Dermis microvascular lymphatic vessel endothelial cell (primary cell): ENCODE measurements around the gene SMIM11. TPM values are rescaled to one million over a fixed set of nuclear protein-coding genes. Genes with fewer than 3 reads are reported as not detected.
"Not testable (repeated sequence)": the region's sequence is repeated elsewhere in the genome, so short reads cannot be mapped to it uniquely, and the experiment has no call there.

Source experiments
- DNase-seq, 2 donors: peaks; one replicate each; pipeline versions ENCODE4 v3.0.0 to v3.0.0-alpha.2; 2010; ENCODE audit warnings: low read depth in 2 of 2
- total RNA-seq: library from RNA; depleted of rRNA; stranded (reverse); fragments of >200 nt; gene quantifications from 2 replicates; pipeline ENCODE4 v1.2.1, GENCODE V29; 2014

Gene SMIM11
- total RNA-seq, 1 donor from 2014 or later, result 5.6 TPM

DNA sequence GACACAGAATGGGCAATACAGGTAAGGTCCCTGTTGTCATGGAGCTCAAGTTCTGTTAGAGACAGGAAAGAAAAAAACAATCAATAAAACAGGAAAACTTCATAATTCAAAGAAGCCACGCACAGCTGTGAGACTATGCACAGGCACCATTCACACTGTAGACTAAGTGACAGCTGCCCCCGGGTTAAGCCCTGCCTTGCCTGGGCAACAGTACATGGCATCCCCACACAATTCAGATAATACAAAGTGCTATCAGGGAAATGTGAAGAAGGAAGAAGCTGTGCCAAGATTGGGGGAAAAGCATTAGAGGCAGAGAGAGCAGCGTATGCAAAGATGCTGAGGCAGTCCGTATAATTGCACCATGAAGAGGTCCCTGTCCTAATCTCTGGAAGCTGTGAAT, 20.5 kb upstream of the SMIM11 start:
- DNase-seq, result no peak

GRCh38 chr21:34355570-34355969, 19.7 kb upstream of the SMIM11 start:
- no peak for DNase-seq

DNA sequence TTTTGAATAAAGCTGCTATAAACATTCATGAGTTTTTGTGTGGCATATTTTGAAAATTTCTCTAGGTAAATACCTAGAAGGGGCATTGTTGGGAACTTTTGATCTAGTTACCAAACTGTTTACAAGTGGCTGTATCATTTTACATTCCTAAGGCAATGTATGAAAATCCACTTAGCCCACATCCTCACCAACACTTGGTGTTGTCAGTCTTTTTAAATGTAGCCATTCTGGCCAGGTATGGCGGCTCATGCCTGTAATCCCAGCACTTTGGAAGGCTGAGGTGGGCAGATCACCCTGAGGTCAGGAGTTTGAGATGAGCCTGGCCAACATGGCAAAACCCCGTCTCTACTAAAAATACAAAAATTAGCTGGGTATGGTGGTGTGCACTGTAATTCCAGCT, 17.4 kb upstream of the SMIM11 start:
- DNase-seq, result no peak

DNA sequence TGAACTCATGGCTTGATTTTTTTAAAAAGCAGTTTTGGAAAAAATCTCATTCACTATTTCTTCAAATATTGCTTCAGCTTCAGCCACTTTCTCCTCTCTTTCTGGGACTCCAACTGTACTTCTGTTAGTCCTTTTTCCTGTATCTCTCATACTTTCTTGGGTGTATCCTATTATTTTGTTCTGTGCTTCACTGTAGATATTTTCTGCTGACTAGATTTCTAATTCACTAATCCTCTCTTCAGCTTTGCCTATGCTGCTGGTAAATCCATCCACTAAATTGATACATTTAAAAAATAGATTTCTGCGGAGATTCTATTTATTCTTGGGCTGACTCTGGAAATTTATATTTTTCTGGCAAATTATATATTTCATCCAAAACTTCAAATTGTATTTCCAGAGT, 16.4 kb upstream of the SMIM11 start:
- no peak for DNase-seq

DNA sequence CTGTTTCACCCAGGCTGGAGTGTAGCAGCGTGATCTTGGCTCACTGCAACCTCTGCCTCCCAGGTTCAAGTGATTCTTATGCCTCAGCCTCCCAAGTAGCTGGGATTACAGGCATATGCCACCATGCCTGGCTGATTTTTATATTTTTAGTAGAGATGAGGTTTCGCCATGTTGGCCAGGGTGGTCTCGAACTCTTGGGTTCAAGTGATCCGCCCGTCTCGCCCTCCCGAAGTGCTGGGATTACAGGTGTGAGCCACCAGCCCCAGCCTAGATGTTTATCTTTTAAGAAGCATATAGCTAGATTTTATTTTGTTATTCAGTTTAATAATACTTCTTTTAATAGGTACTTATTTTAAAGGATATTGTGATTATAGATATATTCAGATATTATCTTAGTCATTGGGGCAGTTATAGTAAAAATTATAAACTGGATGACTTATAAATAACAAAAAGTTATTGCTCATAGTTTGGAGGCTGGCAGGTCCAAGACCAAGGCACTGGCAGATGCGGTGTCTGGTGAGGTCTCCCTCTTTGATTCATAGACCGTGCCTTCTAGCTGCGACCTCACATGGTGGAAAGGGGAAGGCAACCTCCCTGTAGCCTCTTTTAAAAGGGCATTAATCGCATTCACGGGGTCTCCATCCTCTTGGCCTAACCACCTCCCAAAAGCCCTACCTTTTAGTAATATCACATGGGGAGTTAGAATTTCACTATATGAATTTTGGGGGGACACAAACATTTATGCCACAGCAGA, 14.6 kb upstream of the SMIM11 start:
- no peak for DNase-seq

GRCh38 chr21:34362136-34362444, 13.2 kb upstream of the SMIM11 start:
- DNase-seq, result no peak

- no peak for DNase-seq
These were observed 12.6 kb upstream of the SMIM11 start for GRCh38 chr21:34362670-34363069.

DNA sequence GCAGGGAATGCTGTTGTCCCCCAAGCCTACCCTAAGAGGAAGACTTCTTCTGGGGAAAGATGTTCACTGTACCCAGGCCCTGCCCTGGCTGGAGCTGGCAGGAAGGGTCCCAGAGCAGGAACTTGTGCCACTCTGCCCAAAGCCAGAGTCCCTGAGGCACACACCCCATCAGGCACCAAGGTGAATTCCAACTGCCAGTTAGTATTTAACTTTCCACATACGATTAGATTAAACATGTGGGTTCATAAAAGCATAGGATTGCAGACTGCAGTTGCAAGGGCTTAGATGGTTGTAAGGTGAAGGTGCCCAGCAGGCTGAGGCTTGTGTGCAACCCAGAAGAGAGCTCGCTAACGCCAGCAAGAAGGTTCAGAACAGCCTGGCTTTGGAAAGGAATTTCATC, 11.6 kb upstream of the SMIM11 start, which contains the start of gene KCNE2:
Gene KCNE2, plus strand, starts transcription at position 274 of the 400 bp plus-strand sequence. CDS start 6,473 bp downstream, outside the sequence.
- DNase-seq, result no peak

DNA sequence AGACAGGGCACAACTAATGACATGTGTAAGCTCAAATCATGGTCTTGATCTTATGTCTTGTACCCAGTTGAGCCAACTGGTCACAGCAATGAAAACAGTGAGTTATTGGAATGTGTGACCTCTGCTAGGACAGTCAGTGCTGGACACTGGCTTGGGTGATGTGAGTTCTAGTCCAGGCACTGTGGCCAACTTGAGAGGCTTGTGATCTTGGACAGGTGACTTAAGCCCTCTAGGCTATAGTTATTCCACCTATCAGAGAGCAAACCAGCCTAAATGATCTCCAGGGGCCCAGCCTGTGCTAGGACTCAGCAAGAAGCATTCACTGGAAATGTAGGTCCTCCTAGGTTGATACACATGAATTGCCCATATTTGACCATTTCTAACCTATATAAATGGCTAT, 10.4 kb upstream of the SMIM11 start:
- no peak for DNase-seq

GRCh38 chr21:34365809-34366208, 9.5 kb upstream of the SMIM11 start:
- DNase-seq, result no peak

GRCh38 chr21:34367320-34367935, 7.9 kb upstream of the SMIM11 start:
- DNase-seq, result peak; percentile 20 to 64

DNA sequence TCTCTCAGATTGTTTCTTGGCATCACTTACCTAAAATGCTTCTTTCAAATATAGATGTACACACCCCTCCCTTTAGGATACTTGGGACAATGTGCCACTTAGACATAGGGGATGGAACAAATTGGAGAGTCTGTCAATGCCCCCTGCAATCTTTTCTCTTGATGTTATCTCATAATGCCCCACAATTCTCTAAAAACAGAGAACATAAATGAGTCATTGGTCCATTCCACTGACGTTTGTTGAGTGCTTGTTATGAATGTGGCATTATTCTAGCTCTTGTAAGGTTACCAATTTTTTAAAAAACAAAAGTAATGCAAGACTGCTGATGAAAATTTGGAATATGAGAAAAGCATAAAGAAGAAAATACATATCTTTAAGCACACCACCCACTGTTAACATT, 5.6 kb upstream of the SMIM11 start:
- DNase-seq, result no peak

GRCh38 chr21:34372321-34372720, 3.0 kb upstream of the SMIM11 start:
- no peak for DNase-seq

GRCh38 chr21:34374462-34374861, 845 bp upstream of the SMIM11 start:
- DNase-seq, result not testable (repeated sequence)

- DNase-seq, result not testable (repeated sequence)
These were observed 289 bp downstream of the SMIM11 start for GRCh38 chr21:34375619-34375972.

DNA sequence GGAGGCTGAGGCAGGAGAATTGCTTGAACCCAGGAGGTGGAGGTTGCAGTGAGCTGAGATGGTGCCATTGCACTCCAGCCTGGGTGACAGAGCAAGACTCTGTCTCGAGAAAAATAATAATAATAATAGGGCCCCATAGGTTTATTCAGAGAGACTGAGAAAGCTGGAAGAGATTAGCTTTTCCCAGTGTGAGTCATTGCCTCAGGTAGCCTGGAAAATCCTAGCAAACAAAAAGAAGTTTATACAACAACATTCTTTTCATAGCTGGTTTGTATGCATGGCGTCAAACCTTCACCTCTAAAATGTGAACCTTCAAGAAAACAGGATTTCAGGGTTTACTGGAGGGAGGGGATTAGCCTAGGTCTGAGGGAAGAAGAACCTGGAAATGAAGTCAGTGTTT, 7.8 kb downstream of the SMIM11 start:
- not testable (repeated sequence) for DNase-seq

GRCh38 chr21:34383724-34384415, 8.6 kb downstream of the SMIM11 start:
- DNase-seq, result not testable (repeated sequence)

- not testable (repeated sequence) for DNase-seq
These were observed 25.2 kb downstream of the SMIM11 start for GRCh38 chr21:34400522-34400921.

- DNase-seq, result not testable (repeated sequence)
These were observed 29.4 kb downstream of the SMIM11 start for GRCh38 chr21:34404742-34405141.

DNA sequence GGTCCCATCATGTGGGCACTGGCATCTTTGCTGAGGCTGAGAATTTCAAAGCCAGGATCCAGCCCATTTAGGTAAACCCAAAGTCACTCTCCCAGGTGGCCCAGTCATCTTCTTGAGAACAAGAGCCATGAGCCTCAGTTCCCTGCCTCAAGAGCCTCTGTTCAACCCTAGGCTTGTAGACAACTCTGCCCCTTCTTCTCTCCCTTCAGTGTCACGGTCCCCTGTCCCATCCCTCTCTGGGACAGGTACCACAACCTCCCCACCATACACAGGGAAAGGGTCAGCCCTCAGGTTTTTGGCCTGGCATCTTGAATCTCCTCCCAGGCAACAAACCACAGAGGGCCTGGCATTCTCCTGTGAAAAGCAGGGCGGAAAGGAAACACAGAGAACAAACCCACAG, 30.4 kb downstream of the SMIM11 start:
- not testable (repeated sequence) for DNase-seq

DNA sequence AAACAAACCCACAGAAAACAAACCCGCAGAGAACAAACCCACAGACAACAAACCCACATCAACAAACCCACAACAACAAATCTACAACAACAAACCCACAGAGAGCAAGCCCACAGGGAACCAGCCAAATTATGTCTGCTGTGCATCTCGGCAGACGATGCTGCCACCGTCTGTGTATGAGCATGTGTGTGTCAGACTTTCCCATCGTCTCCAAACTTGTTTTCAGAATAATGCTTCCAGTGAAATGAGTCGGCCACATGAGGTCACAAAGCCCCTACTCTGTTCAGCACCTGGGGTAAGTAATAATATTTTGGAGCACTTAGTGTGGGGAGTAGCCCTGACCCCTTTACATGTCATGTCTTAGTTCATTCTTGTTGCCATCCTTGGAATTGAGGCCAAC, 30.8 kb downstream of the SMIM11 start:
- DNase-seq, result not testable (repeated sequence)

DNA sequence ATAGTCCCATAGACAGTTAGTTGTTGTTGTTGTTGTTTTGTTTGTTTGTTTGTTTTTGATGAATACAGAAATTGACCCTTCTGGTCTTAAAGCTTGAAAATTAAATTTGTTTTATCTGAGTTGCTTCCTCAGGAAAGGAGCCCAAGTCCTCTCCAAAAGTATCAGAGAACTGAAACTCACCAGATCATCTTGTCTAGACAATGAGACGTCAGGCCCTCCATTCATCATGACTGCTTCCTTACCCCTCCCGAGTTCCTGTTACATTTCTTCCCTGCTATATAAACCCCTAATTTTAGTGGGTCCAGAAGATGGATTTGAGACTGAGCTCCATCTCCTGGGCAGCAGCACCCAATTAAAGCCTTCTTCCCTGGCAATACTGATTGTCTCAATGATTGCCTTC, 31.4 kb downstream of the SMIM11 start:
- DNase-seq, result not testable (repeated sequence)

GRCh38 chr21:34407294-34407693, 32.0 kb downstream of the SMIM11 start:
- not testable (repeated sequence) for DNase-seq
